HG02678 (cell line): ENCODE measurements around the gene PCNA.
A peak's percentile ranks its signal among the peaks of the same experiment; 100 is the strongest.

Experiments used
- ATAC-seq: cut with Tn5 transposase; IDR thresholded peaks from one replicate; pipeline ENCODE4 v1.9.1; 2021; ENCODE audit warnings: mild to moderate bottlenecking, moderate library complexity; ENCODE audit not compliant: unreplicated experiment

Gene PCNA

GRCh38 chr20:5119435-5120184 is at the start of gene PCNA:
Gene PCNA, minus strand, starts transcription at chr20:5119958. Its CDS starts 160 bp downstream, at chr20:5119798.
- peak; percentile 94 for ATAC-seq

GRCh38 chr20:5168651-5169396 is 49.1 kb upstream of the PCNA start:
- ATAC-seq, result no peak

GRCh38 chr20:5164645-5165625 is 45.2 kb upstream of the PCNA start:
- ATAC-seq, result no peak

- no peak for ATAC-seq
Observed at GRCh38 chr20:5161536-5162164, 41.9 kb upstream of the PCNA start.

- no peak for ATAC-seq
Observed at GRCh38 chr20:5160882-5161281, 41.1 kb upstream of the PCNA start.

GRCh38 chr20:5159928-5160327 is 40.2 kb upstream of the PCNA start:
- no peak for ATAC-seq

GRCh38 chr20:5156675-5157448 is 37.1 kb upstream of the PCNA start:
- no peak for ATAC-seq

- no peak for ATAC-seq
Observed at GRCh38 chr20:5155404-5155803, 35.6 kb upstream of the PCNA start.

- no peak for ATAC-seq
Observed at GRCh38 chr20:5154543-5154925, 34.8 kb upstream of the PCNA start.

GRCh38 chr20:5153612-5154542 is 34.1 kb upstream of the PCNA start:
- no peak for ATAC-seq

- no peak for ATAC-seq
Observed at GRCh38 chr20:5153152-5153467, 33.4 kb upstream of the PCNA start.

GRCh38 chr20:5150226-5151076 is 30.7 kb upstream of the PCNA start:
- ATAC-seq, result no peak

- no peak for ATAC-seq
Observed at GRCh38 chr20:5149892-5150225, 30.1 kb upstream of the PCNA start.

- no peak for ATAC-seq
Observed at GRCh38 chr20:5148581-5148980, 28.8 kb upstream of the PCNA start.

GRCh38 chr20:5146871-5147592 is 27.3 kb upstream of the PCNA start:
- no peak for ATAC-seq

GRCh38 chr20:5146099-5146668 is 26.4 kb upstream of the PCNA start:
- ATAC-seq, result no peak

GRCh38 chr20:5145365-5146098 is 25.8 kb upstream of the PCNA start:
- no peak for ATAC-seq
